Endothelial cell of umbilical vein (primary cell): ENCODE measurements around the gene CD38. TPM values are rescaled to one million over a fixed set of nuclear protein-coding genes. Genes with fewer than 3 reads are reported as not detected.

ENCODE experiments used
- BruUV-seq: library from RNA; stranded (reverse); fragments of 400-500 nt; replicated peaks from 2 replicates; lab custom pipeline; 2021; lab: Mats Ljungman, UMichigan
- CTCF ChIA-PET: fragments of 300-600, 350-600 bp; sonication (Branson Sonifier 250); formaldehyde crosslinking; loops from one replicate; lab custom pipeline; 2021; ENCODE audit warnings: antibody characterized with exemption, inconsistent platforms; lab: Charles Lee
- POLR2A ChIA-PET: fragments of 300-600, 350-600 bp; sonication (Branson Sonifier 250); formaldehyde crosslinking; loops from one replicate; lab custom pipeline; 2021; ENCODE audit warnings: antibody characterized with exemption, inconsistent platforms; lab: Charles Lee
- DNase-seq: peaks from one replicate; pipeline ENCODE4 v3.0.0-alpha.2; 2011; ENCODE audit warnings: low read depth, low spot score
- FAIRE-seq: peaks from 2 replicates; lab custom pipeline; 2011; peaks lifted over from hg19 to GRCh38; lab: Jason Lieb, UNC
- H2AFZ ChIP-seq: 2 replicates; pipeline ENCODE4 v1.6.0; 2012; ENCODE audit warnings: low read depth, low read length, control low read depth, inconsistent platforms
- H3K27ac ChIP-seq: 2 replicates; pipeline ENCODE4 v1.5.1; 2011; ENCODE audit warnings: low read depth, mild to moderate bottlenecking, control low read depth, low read length, moderate library complexity; ENCODE audit not compliant: insufficient read depth
- H3K27me3 ChIP-seq, 2 experiments: 2 replicates each; pipeline versions ENCODE4 v1.6.0 to v1.6.1; 2011; ENCODE audit warnings: low read length in 2 of 2, mixed read lengths in 1 of 2; ENCODE audit not compliant: control insufficient read depth in 2 of 2, insufficient read depth in 2 of 2
- H3K36me3 ChIP-seq, 2 experiments: 2 replicates in 1 of 2; 3 replicates in 1 of 2; pipeline ENCODE4 v1.5.1; 2011; ENCODE audit warnings: low read length in 2 of 2, mild to moderate bottlenecking in 1 of 2, moderate library complexity in 1 of 2; ENCODE audit not compliant: control insufficient read depth in 2 of 2, insufficient read depth in 2 of 2; ENCODE audit errors: extremely low read depth in 1 of 2
- H3K4me1 ChIP-seq: 3 replicates; pipeline ENCODE4 v1.5.1; 2011; ENCODE audit warnings: mild to moderate bottlenecking, low read length; ENCODE audit not compliant: control insufficient read depth, insufficient read depth; ENCODE audit errors: extremely low read depth
- H3K4me2 ChIP-seq: 2 replicates; pipeline ENCODE4 v1.6.1; 2011; ENCODE audit warnings: low read length, control low read depth, mixed read lengths; ENCODE audit not compliant: insufficient read depth
- H3K4me3 ChIP-seq, 3 experiments: fragments of 200-600 bp in 1 of 3; sonication (generic), shearing (Covaris generic) in 1 of 3; replicated peaks in 1 of 3; 2 replicates each; pipeline ENCODE4 v1.5.1; 2011 to 2016; ENCODE audit warnings: control low read depth in 3 of 3, low read length in 3 of 3, mild to moderate bottlenecking in 2 of 3, inconsistent platforms in 1 of 3, low read depth in 1 of 3, moderate library complexity in 1 of 3; ENCODE audit not compliant: insufficient read depth in 1 of 3
- H3K79me2 ChIP-seq: 2 replicates; pipeline ENCODE4 v1.6.0; 2012; ENCODE audit warnings: low read length, inconsistent platforms; ENCODE audit not compliant: control insufficient read depth, insufficient read depth
- H3K9ac ChIP-seq: replicated peaks from 2 replicates; pipeline ENCODE3; 2011; ENCODE audit warnings: low read length, control low read depth; ENCODE audit not compliant: insufficient read depth; ENCODE audit errors: extremely low read depth
- H3K9me1 ChIP-seq: replicated peaks from 3 replicates; pipeline ENCODE4 v1.6.0; 2011; ENCODE audit warnings: mild to moderate bottlenecking, low read length; ENCODE audit not compliant: control insufficient read depth, insufficient read depth; ENCODE audit errors: extremely low read depth
- H3K9me3 ChIP-seq: replicated peaks from 2 replicates; pipeline ENCODE4 v1.5.1; 2012; ENCODE audit warnings: low read length, inconsistent platforms; ENCODE audit not compliant: control insufficient read depth, insufficient read depth
- H4K20me1 ChIP-seq: replicated peaks from 2 replicates; pipeline ENCODE3; 2011; ENCODE audit warnings: mild to moderate bottlenecking, low read length; ENCODE audit not compliant: control insufficient read depth, insufficient read depth; ENCODE audit errors: extremely low read depth
- EZH2 ChIP-seq: IDR thresholded peaks from 2 replicates; pipeline ENCODE4 v1.6.1; 2012; ENCODE audit warnings: borderline replicate concordance, low read depth, mild to moderate bottlenecking, moderate library complexity, low read length, inconsistent platforms; ENCODE audit not compliant: severe bottlenecking
- FOS ChIP-seq: IDR thresholded peaks from 2 replicates; pipeline ENCODE4 v1.6.1; 2011; ENCODE audit warnings: mild to moderate bottlenecking, low read length, moderate library complexity, borderline replicate concordance; ENCODE audit not compliant: insufficient read depth
- GATA2 ChIP-seq: IDR thresholded peaks from 2 replicates; pipeline ENCODE4 v1.7.0; 2011; ENCODE audit warnings: low read depth, mild to moderate bottlenecking, moderate library complexity, mixed read lengths, low read length; ENCODE audit not compliant: insufficient read length, insufficient read depth
- JUN ChIP-seq: IDR thresholded peaks from 2 replicates; pipeline ENCODE4 v1.6.1; 2011; ENCODE audit warnings: borderline replicate concordance, low read depth; ENCODE audit not compliant: insufficient read length, insufficient read depth
- MYC ChIP-seq: IDR thresholded peaks from one replicate; pipeline ENCODE4 v1.6.1; 2011; ENCODE audit warnings: mild to moderate bottlenecking, low read depth, low read length
- POLR2A ChIP-seq: IDR thresholded peaks from 2 replicates; pipeline ENCODE4 v1.6.1; 2012; ENCODE audit warnings: low read depth, mild to moderate bottlenecking, control low read depth, low read length
- POLR2AphosphoS5 ChIP-seq: IDR thresholded peaks from 2 replicates; pipeline ENCODE4 v1.6.1; 2012; ENCODE audit warnings: low read depth, mild to moderate bottlenecking, control low read depth, low read length, moderate library complexity; ENCODE audit not compliant: insufficient read depth
- dilution Hi-C: fragments of 300-500 bp; cut with MboI; formaldehyde crosslinking; loops from one replicate; pipeline ENCODE4 v1.15.0; 2019; ENCODE audit warnings: low sequenced_read_pairs; ENCODE audit not compliant: extremely low pct_ligation_motif_present
- intact Hi-C: fragments of 100-400 bp; cut with micrococcal nuclease; formaldehyde crosslinking; loops from one replicate; pipeline ENCODE4 v1.10.0; 2022
- polyA plus RNA-seq, 4 experiments: library from polyadenylated mRNA; depleted of rRNA in 3 of 4; stranded (reverse) in 3 of 4; unstranded in 1 of 4; fragments of >200 nt; gene quantifications; 2 replicates each; pipeline versions ENCODE4 v1.2.1 to v1.2.3, GENCODE V29; 2011 to 2012; ENCODE audit warnings: missing spikeins in 1 of 4
- total RNA-seq: library from RNA; stranded (reverse); gene quantifications from 2 replicates; pipeline ENCODE4 v1.2.3, GENCODE V29; 2021
- TF ChIP-seq, protein P1 (sequence below), 2 donors: IDR thresholded peaks; 1 replicate in 1 of 2; 2 replicates in 1 of 2; pipeline ENCODE4 v1.5.1; 2011; ENCODE audit warnings: low read length in 2 of 2, mild to moderate bottlenecking in 2 of 2, moderate library complexity in 2 of 2, control low read depth in 1 of 2, inconsistent platforms in 1 of 2, low read depth in 1 of 2; ENCODE audit not compliant: insufficient read depth in 1 of 2; ENCODE audit errors: extremely low read depth in 1 of 2
- TF ChIP-seq, protein P2 (sequence below): IDR thresholded peaks from 2 replicates; pipeline ENCODE4 v1.6.1; 2011; ENCODE audit not compliant: insufficient read depth, insufficient read length

CD38 gene
- total and polyA plus RNA-seq, 2 donors (not counting 3 experiments of a cell fraction or from before 2014, with no cell fraction given), result 0.11 to 0.31 TPM

DNA sequence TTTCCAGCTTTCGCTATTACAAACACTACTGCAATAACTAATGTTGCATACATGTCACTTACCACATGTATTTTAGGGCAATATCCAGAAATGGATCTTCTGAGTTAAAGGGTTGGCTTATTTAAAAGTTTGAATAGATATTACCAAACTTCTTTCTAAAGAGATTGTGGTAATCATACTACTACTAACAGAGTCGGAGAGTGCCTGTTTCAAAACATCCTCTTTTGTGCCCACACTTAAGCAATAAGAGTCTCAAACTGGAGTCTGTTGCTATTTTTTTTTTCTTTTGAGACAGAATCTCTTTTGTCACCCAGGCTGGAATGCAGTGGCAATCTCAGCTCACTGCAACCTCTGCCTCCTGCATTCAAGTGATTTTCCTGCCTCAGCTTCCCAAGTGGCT lies 124.6 kb downstream of the CD38 start:
- H3K4me2 ChIP-seq, result no peak overlapping the region
- no peak overlapping the region for H2AFZ ChIP-seq
- H3K27me3 ChIP-seq, result peaks cover 0 to 3% of the 10 kb centered on the region in 2 experiments
- no peak overlapping the region for H3K4me3 ChIP-seq
- TF ChIP-seq POLR2A (no peak), MYC (no peak), JUN (no peak), GATA2 (no peak), FOS (no peak), POLR2AphosphoS5 (no peak), EZH2 (no peak)
- TF ChIP-seq, protein P1, sequence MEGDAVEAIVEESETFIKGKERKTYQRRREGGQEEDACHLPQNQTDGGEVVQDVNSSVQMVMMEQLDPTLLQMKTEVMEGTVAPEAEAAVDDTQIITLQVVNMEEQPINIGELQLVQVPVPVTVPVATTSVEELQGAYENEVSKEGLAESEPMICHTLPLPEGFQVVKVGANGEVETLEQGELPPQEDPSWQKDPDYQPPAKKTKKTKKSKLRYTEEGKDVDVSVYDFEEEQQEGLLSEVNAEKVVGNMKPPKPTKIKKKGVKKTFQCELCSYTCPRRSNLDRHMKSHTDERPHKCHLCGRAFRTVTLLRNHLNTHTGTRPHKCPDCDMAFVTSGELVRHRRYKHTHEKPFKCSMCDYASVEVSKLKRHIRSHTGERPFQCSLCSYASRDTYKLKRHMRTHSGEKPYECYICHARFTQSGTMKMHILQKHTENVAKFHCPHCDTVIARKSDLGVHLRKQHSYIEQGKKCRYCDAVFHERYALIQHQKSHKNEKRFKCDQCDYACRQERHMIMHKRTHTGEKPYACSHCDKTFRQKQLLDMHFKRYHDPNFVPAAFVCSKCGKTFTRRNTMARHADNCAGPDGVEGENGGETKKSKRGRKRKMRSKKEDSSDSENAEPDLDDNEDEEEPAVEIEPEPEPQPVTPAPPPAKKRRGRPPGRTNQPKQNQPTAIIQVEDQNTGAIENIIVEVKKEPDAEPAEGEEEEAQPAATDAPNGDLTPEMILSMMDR (IDR thresholded peaks at IDR 0.05; ENCODE audit: extremely low read depth in 1 of 2, insufficient read depth in 1 of 2, low read depth in 1 of 2, low read length in 2 of 2), result no peak
- TF ChIP-seq, protein P2, sequence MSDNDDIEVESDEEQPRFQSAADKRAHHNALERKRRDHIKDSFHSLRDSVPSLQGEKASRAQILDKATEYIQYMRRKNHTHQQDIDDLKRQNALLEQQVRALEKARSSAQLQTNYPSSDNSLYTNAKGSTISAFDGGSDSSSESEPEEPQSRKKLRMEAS, result no peak
- ChIA-PET CTCF (interaction anchor here (2.2 kb wide), 1 partner anchor 20 kb away, joined by 9 read pairs; no protein-coding TSS in a partner anchor), POLR2A (no interaction called here)
- H3K9me1 ChIP-seq, result no peaks in the 10 kb centered on the region
- H3K79me2 ChIP-seq, result no peaks in the 10 kb centered on the region
- no peak overlapping the region for H3K27ac ChIP-seq
- no peaks in the 10 kb centered on the region for H3K36me3 ChIP-seq
- intact Hi-C loops, result no loop called here
- dilution Hi-C loops, result no loop called here
- no TSS peak for BruUV-seq
- H3K9me3 ChIP-seq, result no peaks in the 10 kb centered on the region
- no peak overlapping the region for H3K9ac ChIP-seq
- no peaks in the 10 kb centered on the region for H3K4me1 ChIP-seq
- FAIRE-seq (no peak), DNase-seq (no peak)
- no peaks in the 10 kb centered on the region for H4K20me1 ChIP-seq

Other genes starting within 250 kb of the CD38 start
- gene FBXL5, start 123.0 kb upstream of the CD38 start, total RNA-seq, result 60.2 and 64.8 TPM in 2 replicates
- gene FBXL5, start 123.0 kb upstream of the CD38 start, polyA plus RNA-seq, result 42.2 and 44.1 TPM in 2 replicates
- 20.6 and 24.6 TPM in 2 replicates for gene FAM200B, start 96.5 kb upstream of the CD38 start, total RNA-seq
- 10.7 and 13.9 TPM in 2 replicates for gene FAM200B, start 96.5 kb upstream of the CD38 start, polyA plus RNA-seq
- gene BST1, start 75.3 kb upstream of the CD38 start, total RNA-seq, result 6.6 and 10.7 TPM in 2 replicates
- gene BST1, start 75.3 kb upstream of the CD38 start, polyA plus RNA-seq, result 14.0 and 14.9 TPM in 2 replicates
- gene FGFBP1, start 160.4 kb downstream of the CD38 start, total RNA-seq, result not detected in 2 replicates
- gene FGFBP1, start 160.4 kb downstream of the CD38 start, polyA plus RNA-seq, result not detected in 2 replicates
- not detected in 2 replicates for gene FGFBP2, start 184.8 kb downstream of the CD38 start, total RNA-seq
- not detected in 2 replicates for gene FGFBP2, start 184.8 kb downstream of the CD38 start, polyA plus RNA-seq